NCI-H2196 treated with DMSO at 0.1 percent for 48 hours (cell line): ENCODE data around the gene AK1.
"Not testable (repeated sequence)": the region's sequence is repeated elsewhere in the genome, so short reads cannot be mapped to it uniquely, and the experiment has no call there.

Experiments used
- DNase-seq: peaks from one replicate; lab custom pipeline; 2025; ENCODE audit not compliant: unreplicated experiment; lab: John Stamatoyannopoulos, UW

Gene AK1

GRCh38 chr9:127852829-127853228 lies 24.6 kb downstream of the AK1 start:
- no peak for DNase-seq

- DNase-seq = no peak
These were observed 27.1 kb downstream of the AK1 start for GRCh38 chr9:127850286-127850830.

- no peak for DNase-seq
These were observed 28.5 kb downstream of the AK1 start for GRCh38 chr9:127848756-127849504.

- DNase-seq = no peak
These were observed 29.4 kb downstream of the AK1 start for GRCh38 chr9:127847833-127848755.

- DNase-seq = no peak
These were observed 30.3 kb downstream of the AK1 start for GRCh38 chr9:127847178-127847510.

- DNase-seq = no peak
These were observed 30.9 kb downstream of the AK1 start for GRCh38 chr9:127846443-127847177.

GRCh38 chr9:127845619-127846018 lies 31.9 kb downstream of the AK1 start:
- DNase-seq = not testable (repeated sequence)

- no peak for DNase-seq
These were observed 32.6 kb downstream of the AK1 start for GRCh38 chr9:127844821-127845359.

- DNase-seq = no peak
These were observed 36.2 kb downstream of the AK1 start for GRCh38 chr9:127841087-127841835.

GRCh38 chr9:127838375-127839078 lies 38.9 kb downstream of the AK1 start:
- no peak for DNase-seq

- no peak for DNase-seq
These were observed 40.1 kb downstream of the AK1 start for GRCh38 chr9:127837346-127837745.

GRCh38 chr9:127836561-127836960 lies 40.9 kb downstream of the AK1 start:
- DNase-seq = not testable (repeated sequence)

GRCh38 chr9:127835991-127836516 lies 41.4 kb downstream of the AK1 start:
- no peak for DNase-seq

GRCh38 chr9:127833555-127833954 lies 43.9 kb downstream of the AK1 start:
- DNase-seq = no peak

- DNase-seq = no peak
These were observed 45.2 kb downstream of the AK1 start for GRCh38 chr9:127832248-127832647.

- DNase-seq = no peak
These were observed 48.1 kb downstream of the AK1 start for GRCh38 chr9:127829205-127829906.

GRCh38 chr9:127828262-127829031 lies 49.0 kb downstream of the AK1 start:
- no peak for DNase-seq
